Heart right ventricle (tissue), 16 donors: Measurements from ENCODE around the gene KRT6C. TPM values are rescaled to one million over a fixed set of nuclear protein-coding genes. Genes with fewer than 3 reads are reported as not detected.

Source experiments
- ATAC-seq, 8 donors: fragments of 200-7000 bp; cut with Tn5 transposase; one replicate each; pipeline ENCODE4 v1.9.1; 2020; ENCODE audit warnings: mild to moderate bottlenecking in 8 of 8, moderate library complexity in 8 of 8, moderate number of reproducible peaks in 1 of 8
- DNase-seq, 2 donors: peaks; one replicate each; pipeline ENCODE4 v3.0.0-alpha.2; 2020
- H3K27ac ChIP-seq, 10 donors: fragments of 200-600 bp; sonication (generic) in 2 of 10; one replicate each; pipeline versions ENCODE4 v1.5.0 to v1.8.0; 2020 to 2022; ENCODE audit warnings: mild to moderate bottlenecking in 3 of 10
- H3K27me3 ChIP-seq, 7 donors: fragments of 200-600 bp; one replicate each; pipeline ENCODE4 v1.8.0; 2021 to 2022; ENCODE audit warnings: mild to moderate bottlenecking in 2 of 7
- H3K36me3 ChIP-seq, 9 donors: fragments of 200-600 bp; sonication (generic) in 1 of 9; one replicate each; pipeline versions ENCODE4 v1.5.0 to v1.8.0; 2020 to 2022; ENCODE audit warnings: mild to moderate bottlenecking in 2 of 9
- H3K4me1 ChIP-seq, 9 donors: fragments of 200-600 bp; sonication (generic) in 1 of 9; one replicate each; pipeline versions ENCODE4 v1.5.0 to v1.8.0; 2020 to 2022; ENCODE audit warnings: mild to moderate bottlenecking in 4 of 9
- H3K4me3 ChIP-seq, 10 donors: fragments of 200-600 bp; sonication (generic) in 2 of 10; one replicate each; pipeline versions ENCODE4 v1.5.0 to v1.8.0; 2020 to 2022; ENCODE audit warnings: mild to moderate bottlenecking in 7 of 10, moderate library complexity in 2 of 10
- H3K9me3 ChIP-seq, 11 donors: fragments of 200-600 bp in 10 of 11; sonication (generic) in 2 of 11; one replicate each; pipeline versions ENCODE4 v1.5.0 to v1.8.0; 2013 to 2022; ENCODE audit warnings: mild to moderate bottlenecking in 2 of 11, control low read depth in 1 of 11, moderate library complexity in 1 of 11
- WGBS, 2 donors: extraction: QIAGEN DNeasy Blood & Tissue Kit; methylation state at CpG; one replicate each; pipeline ENCODE4 v1.1.7; 2013; ENCODE audit warnings: inconsistent platforms in 1 of 2; 5-methylcytosine and 5-hydroxymethylcytosine counted together
- intact Hi-C, 10 donors: fragments of 100-400 bp; cut with DNase I; formaldehyde crosslinking; loops; one replicate each; pipeline versions ENCODE4 v1.11.1 to v1.14.2; 2022
- polyA plus RNA-seq, 2 donors: library from polyadenylated mRNA; stranded (reverse); fragments of 200-250 nt; gene quantifications; one replicate each; pipeline ENCODE4 v1.2.3, GENCODE V29; 2013
- total RNA-seq, 10 donors: library from RNA; stranded (reverse); fragmentation: NEBNext Ultra II Directional in 3 of 10; extraction: Animal tissue kit (Norgen Biotek cat#: 25700) in 3 of 10; gene quantifications; one replicate each; pipeline versions ENCODE4 v1.2.1 to v1.2.4, GENCODE V29; 2021 to 2023
- TF ChIP-seq, protein P1 (sequence below), 9 donors: fragments of 200-600 bp; sonication (generic) in 2 of 9; IDR thresholded peaks; one replicate each; pipeline versions ENCODE4 v1.5.0 to v1.8.0; 2021 to 2022; ENCODE audit warnings: antibody characterized with exemption in 9 of 9, mild to moderate bottlenecking in 5 of 9, moderate library complexity in 1 of 9
- donor health status: Arrhythmogenic right ventricular cardiomyopathy.
- donor health status: ischemic (EF 13 %, LVEDD 7.1; RV severe dilation, severe dysfunction).
- donor health status: healthy with polysubstance abuse.
- donor health status: DM: no; HTN: yes; CAD: no.
- donor health status: DM: no; HTN: no; CAD: no.
- donor health status: ischemic (EF 25% LVEDD 6.9; RV normal size, moderate dysfunction).
- donor health status: ischemic (EF 25% LVEDD 5.7; RV mildly dilated, moderate dysfunction).
- donor health status: healthy.
- donor health status: DM: yes; HTN: yes; CAD: no.
- donor health status: Ischemic cardiomyopathy.
- donor health status: ischemic (EF 35%, LVEDD 5.7; RV mildly dilated, moderate dysfunction).
- donor health status: nonischemic (EF 11% LVEDD 7.7; RV severe dilation, severe dysfunction).
- donor health status: DM: yes; HTN: yes; CAD: no.
- donor health status: PGD.
- donor health status: ischemic (EF 29% LVEDD 5.4; RV normal size, mild dysfunction).
- donor health status: nonischemic (EF 23%, LVEDD 6.1; RV moderate dilation, normal function).

KRT6C gene
- total and polyA plus RNA-seq, 12 donors: 0.06 TPM; not detected in 11

GRCh38 chr12:52436000-52436827, 37.4 kb downstream of the KRT6C start:
- Histone ChIP-seq H3K4me1 (peaks cover 0 to 4% (median 0%) of the 10 kb centered on the region in 9 donors), H3K36me3 (no peaks in the 10 kb centered on the region), H3K4me3 (no peak overlapping the region), H3K9me3 (no peaks in the 10 kb centered on the region), H3K27ac (no peak overlapping the region), H3K27me3 (peaks cover 0 to 43% (median 32%) of the 10 kb centered on the region in 7 donors)
- DNase-seq (no peak), ATAC-seq (peak in 6 of 8 donors; percentile 7 to 69 (median 33))
- TF ChIP-seq, protein P1, sequence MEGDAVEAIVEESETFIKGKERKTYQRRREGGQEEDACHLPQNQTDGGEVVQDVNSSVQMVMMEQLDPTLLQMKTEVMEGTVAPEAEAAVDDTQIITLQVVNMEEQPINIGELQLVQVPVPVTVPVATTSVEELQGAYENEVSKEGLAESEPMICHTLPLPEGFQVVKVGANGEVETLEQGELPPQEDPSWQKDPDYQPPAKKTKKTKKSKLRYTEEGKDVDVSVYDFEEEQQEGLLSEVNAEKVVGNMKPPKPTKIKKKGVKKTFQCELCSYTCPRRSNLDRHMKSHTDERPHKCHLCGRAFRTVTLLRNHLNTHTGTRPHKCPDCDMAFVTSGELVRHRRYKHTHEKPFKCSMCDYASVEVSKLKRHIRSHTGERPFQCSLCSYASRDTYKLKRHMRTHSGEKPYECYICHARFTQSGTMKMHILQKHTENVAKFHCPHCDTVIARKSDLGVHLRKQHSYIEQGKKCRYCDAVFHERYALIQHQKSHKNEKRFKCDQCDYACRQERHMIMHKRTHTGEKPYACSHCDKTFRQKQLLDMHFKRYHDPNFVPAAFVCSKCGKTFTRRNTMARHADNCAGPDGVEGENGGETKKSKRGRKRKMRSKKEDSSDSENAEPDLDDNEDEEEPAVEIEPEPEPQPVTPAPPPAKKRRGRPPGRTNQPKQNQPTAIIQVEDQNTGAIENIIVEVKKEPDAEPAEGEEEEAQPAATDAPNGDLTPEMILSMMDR (IDR thresholded peaks at IDR 0.05): no peak
- WGBS, 2 donors: 56 to 60% methylated on average over 9 of the region's 9 CpGs
- intact Hi-C loops: no loop called here

GRCh38 chr12:52435659-52435999, 38.0 kb downstream of the KRT6C start:
- Histone ChIP-seq H3K27ac (no peak overlapping the region), H3K4me3 (no peak overlapping the region), H3K27me3 (peaks cover 0 to 45% (median 38%) of the 10 kb centered on the region in 7 donors), H3K9me3 (no peaks in the 10 kb centered on the region), H3K4me1 (peaks cover 0 to 4% (median 0%) of the 10 kb centered on the region in 9 donors), H3K36me3 (no peaks in the 10 kb centered on the region)
- DNase-seq: no peak
- 88 to 91% methylated on average over 6 of the region's 6 CpGs for WGBS, 2 donors
- TF ChIP-seq, protein P1 (IDR thresholded peaks at IDR 0.05): no peak
- no peak for ATAC-seq
- intact Hi-C loops: no loop called here

- 94 to 97% methylated on average over 6 of the region's 6 CpGs for WGBS, 2 donors
- H3K27ac ChIP-seq: no peak overlapping the region
- peaks cover 0 to 49% (median 41%) of the 10 kb centered on the region in 7 donors for H3K27me3 ChIP-seq
- H3K4me3 ChIP-seq: no peak overlapping the region
- no peaks in the 10 kb centered on the region for H3K36me3 ChIP-seq
- peaks cover 0 to 4% (median 0%) of the 10 kb centered on the region in 9 donors for H3K4me1 ChIP-seq
- no peaks in the 10 kb centered on the region for H3K9me3 ChIP-seq
- DNase-seq (no peak), ATAC-seq (no peak)
- TF ChIP-seq, protein P1 (IDR thresholded peaks at IDR 0.05): no peak
- intact Hi-C loops: no loop called here
Measured at GRCh38 chr12:52434760-52435530, 38.7 kb downstream of the KRT6C start.

DNA sequence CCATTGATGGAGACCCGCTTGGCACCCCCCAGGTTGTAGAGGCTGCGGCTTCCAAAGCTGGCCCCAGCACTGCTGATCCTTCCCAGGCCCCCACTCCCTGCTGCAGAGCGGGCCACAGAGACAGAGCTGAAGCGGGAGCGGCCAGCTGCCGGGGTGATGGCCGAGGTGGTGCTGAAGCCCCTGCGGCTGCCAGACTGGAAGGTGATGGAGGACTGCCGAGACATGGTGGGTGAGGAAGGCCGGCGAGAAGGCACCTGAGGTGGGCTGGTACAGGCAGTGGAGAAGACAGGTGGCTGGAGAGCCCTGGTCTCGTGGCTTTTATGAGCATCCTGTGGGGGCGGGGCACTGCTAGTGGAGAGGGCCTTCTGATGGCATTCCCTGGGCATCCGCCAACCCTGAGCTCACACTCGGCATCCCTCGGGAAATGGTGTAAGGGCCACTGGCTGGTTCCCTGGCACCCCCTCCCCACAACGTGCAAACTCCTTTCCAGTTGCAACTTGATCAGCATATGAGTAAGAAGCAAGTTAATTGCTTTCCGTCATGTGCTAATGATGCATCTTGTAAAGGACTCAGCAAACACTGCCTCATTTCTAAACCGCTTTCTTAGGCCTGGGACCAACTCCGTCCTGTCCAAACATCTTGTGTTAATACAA, 39.4 kb downstream of the KRT6C start, which contains the start of gene KRT75:
TSS of gene KRT75 (minus strand) at position 291 of the 653 bp plus-strand sequence. CDS start at position 224, 67 bp downstream.
- TF ChIP-seq, protein P1 (IDR thresholded peaks at IDR 0.05): no peak
- WGBS, 2 donors: 85 to 86% methylated on average over 20 of the region's 20 CpGs
- peaks cover 0 to 4% (median 0%) of the 10 kb centered on the region in 9 donors for H3K4me1 ChIP-seq
- ATAC-seq (no peak), DNase-seq (no peak)
- intact Hi-C loops: no loop called here
- no peaks in the 10 kb centered on the region for H3K36me3 ChIP-seq
- H3K9me3 ChIP-seq: no peaks in the 10 kb centered on the region
- H3K4me3 ChIP-seq: no peak within 1 kb of the TSS
- H3K27me3 ChIP-seq: peaks cover 0 to 49% (median 34%) of the 10 kb centered on the region in 7 donors
- H3K27ac ChIP-seq: no peak within 1 kb of the TSS
